Measurements from ENCODE around the gene LENG9. TPM values are rescaled to one million over a fixed set of nuclear protein-coding genes. Genes with fewer than 3 reads are reported as not detected.

LENG9 gene
- total RNA-seq, 4 donors from 2014 or later = 5.9 to 10.3 (median 9.4) TPM

DNA sequence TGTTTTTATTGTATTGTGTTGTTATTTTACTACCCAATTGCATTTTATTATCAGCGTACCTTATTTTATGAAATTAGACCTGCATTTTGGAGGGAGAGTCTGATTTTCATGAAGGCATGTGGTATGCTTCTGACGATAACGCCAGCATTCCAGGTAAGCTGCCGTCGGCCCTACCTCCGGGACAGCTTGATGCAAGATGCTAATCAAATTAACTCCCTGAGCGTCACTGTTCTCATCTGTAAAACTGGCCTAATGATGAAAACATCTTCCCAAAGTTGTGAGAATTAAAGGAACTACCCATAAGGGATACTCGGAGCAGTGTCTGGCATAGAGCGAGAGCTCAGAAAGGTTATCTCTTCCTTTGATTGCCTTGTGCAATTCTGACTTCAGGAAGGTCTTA, 26.2 kb upstream of the LENG9 start:
- no peak overlapping the region for H3K4me3 ChIP-seq

DNA sequence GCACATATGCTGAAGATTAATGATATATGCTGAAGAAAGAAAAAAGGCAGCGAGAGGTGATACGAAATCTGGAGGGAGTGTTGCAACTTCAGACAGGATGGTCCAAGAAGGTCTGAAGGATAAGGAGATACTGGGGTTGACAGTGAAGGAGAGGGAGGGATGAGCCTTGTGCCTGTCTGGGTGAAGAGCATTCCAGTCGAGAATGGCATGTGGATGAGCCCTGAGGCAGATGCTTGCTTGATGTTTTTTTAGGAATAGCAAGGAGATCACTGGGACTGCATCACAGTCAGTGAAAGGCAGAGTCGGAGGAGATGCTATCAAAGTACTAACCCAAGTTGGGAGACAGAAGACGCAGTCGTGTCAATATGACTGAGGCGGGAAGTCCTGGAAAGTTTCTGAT, 25.8 kb upstream of the LENG9 start:
- Histone ChIP-seq H3K36me3 (no peaks in the 10 kb centered on the region), H3K27ac (no peak overlapping the region), H3K4me1 (no peaks in the 10 kb centered on the region), H3K27me3 (peaks cover 0 to 14% of the 10 kb centered on the region in 2 donors), H3K4me3 (no peak overlapping the region), H3K9me3 (no peaks in the 10 kb centered on the region)
- TF ChIP-seq POLR2A (IDR thresholded peaks at IDR 0.05) (no peak), EP300 (IDR thresholded peaks at IDR 0.05) (no peak), CTCF (IDR thresholded peaks at IDR 0.05) (no peak)
- WGBS, 2 donors = 66 to 68% methylated on average over 7 of the region's 7 CpGs
- DNase-seq (ENCODE audit: low spot score in 2 of 2) = no peak

More for the DNA sequence above, 26.2 kb upstream of the LENG9 start:
- Histone ChIP-seq H3K4me1 (no peaks in the 10 kb centered on the region), H3K27ac (no peak overlapping the region), H3K27me3 (peaks cover 0 to 10% of the 10 kb centered on the region in 2 donors), H3K36me3 (no peaks in the 10 kb centered on the region), H3K9me3 (no peaks in the 10 kb centered on the region)
- WGBS, 2 donors = 60 to 65% methylated on average over 9 of the region's 9 CpGs
- TF ChIP-seq EP300 (IDR thresholded peaks at IDR 0.05) (no peak), POLR2A (IDR thresholded peaks at IDR 0.05) (no peak), CTCF (IDR thresholded peaks at IDR 0.05) (no peak)
- no peak for DNase-seq (ENCODE audit: low spot score in 2 of 2)

DNA sequence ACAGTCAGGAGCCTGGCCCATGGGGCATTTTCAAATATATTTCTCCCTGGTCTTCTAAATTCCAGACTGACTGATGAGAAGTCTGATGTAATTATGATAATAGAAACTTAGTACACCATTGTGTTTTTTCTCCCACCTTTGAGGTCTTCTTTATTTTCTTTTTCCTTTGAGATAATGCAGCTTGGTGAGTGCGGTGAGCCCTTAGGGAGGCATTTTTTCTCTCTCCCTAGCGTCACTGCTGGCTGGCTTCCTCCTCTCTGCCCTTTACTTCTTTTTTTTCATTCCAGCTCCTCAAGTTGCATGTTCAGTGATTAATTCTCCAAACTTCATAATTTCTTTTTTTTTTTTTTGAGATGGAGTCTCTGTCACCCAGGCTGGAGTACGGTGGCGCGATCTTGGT, 22.3 kb upstream of the LENG9 start:
- H3K4me3 ChIP-seq = no peak overlapping the region
- H3K27me3 ChIP-seq = peaks cover 0 to 16% of the 10 kb centered on the region in 2 donors
- H3K36me3 ChIP-seq = no peaks in the 10 kb centered on the region
- 57 to 61% methylated on average over 5 of the region's 5 CpGs for WGBS, 2 donors
- peaks cover 0 to 8% (median 0%) of the 10 kb centered on the region in 4 donors for H3K4me1 ChIP-seq
- H3K9me3 ChIP-seq = no peaks in the 10 kb centered on the region
- DNase-seq (ENCODE audit: low spot score in 2 of 2) = no peak
- no peak overlapping the region for H3K27ac ChIP-seq
- TF ChIP-seq CTCF (IDR thresholded peaks at IDR 0.05) (no peak), EP300 (IDR thresholded peaks at IDR 0.05) (no peak), POLR2A (IDR thresholded peaks at IDR 0.05) (no peak)

DNA sequence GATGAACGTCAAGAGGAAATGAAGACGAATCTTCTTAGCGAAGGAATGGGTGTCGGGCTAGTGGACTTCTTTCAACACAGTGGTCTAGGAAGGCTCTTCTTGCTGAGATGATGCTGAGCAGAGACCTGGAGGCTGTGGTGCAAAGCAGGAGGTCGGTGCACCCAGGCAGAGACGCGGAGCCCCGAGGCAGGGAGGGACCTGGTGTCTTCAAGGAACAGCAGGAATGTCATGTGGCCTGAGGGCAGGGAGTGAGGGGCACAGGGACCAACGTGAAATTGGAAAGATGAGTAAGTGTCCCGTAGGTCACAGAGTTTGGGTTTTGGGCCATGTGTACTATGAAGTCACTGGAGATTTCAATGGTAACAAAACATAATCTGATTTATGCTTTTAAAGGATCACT, 20.9 kb upstream of the LENG9 start:
- WGBS, 2 donors = 81 to 82% methylated on average over 10 of the region's 10 CpGs
- Histone ChIP-seq H3K27ac (no peak overlapping the region), H3K27me3 (peaks cover 0 to 16% of the 10 kb centered on the region in 2 donors), H3K9me3 (no peaks in the 10 kb centered on the region), H3K4me1 (peaks cover 0 to 8% (median 0%) of the 10 kb centered on the region in 4 donors), H3K36me3 (no peaks in the 10 kb centered on the region), H3K4me3 (no peak overlapping the region)
- DNase-seq (ENCODE audit: low spot score in 2 of 2) = no peak
- no peak for TF ChIP-seq CTCF (IDR thresholded peaks at IDR 0.05)
- TF ChIP-seq EP300 (IDR thresholded peaks at IDR 0.05) = no peak
- TF ChIP-seq POLR2A (IDR thresholded peaks at IDR 0.05) = no peak

DNA sequence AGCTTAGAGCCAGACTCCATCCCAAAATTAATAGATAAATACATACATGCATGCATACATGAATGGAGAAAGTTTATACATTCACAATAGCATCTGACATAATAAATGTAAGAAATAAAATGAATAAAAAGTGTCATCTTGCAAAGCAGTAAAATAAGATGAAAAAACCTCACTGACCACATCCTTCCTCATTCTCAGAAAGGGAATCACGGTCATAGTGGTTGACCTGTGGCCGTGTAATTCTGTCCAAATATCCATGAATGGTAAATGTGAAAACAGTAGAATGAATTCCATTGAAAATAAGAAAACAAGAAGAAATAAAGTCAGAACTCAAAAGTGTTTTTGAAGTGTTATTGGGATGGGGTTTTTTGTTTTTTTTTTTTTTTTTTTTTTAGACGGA, 19.3 kb upstream of the LENG9 start:
- Histone ChIP-seq H3K4me1 (peaks cover 0 to 8% (median 0%) of the 10 kb centered on the region in 4 donors), H3K27ac (no peak overlapping the region), H3K9me3 (no peaks in the 10 kb centered on the region), H3K36me3 (no peaks in the 10 kb centered on the region), H3K27me3 (peaks cover 0 to 18% of the 10 kb centered on the region in 2 donors), H3K4me3 (no peak overlapping the region)
- TF ChIP-seq POLR2A (IDR thresholded peaks at IDR 0.05) (no peak), CTCF (IDR thresholded peaks at IDR 0.05) (no peak), EP300 (IDR thresholded peaks at IDR 0.05) (no peak)
- WGBS, 2 donors = 49 to 63% methylated on average over 3 of the region's 3 CpGs
- no peak for DNase-seq (ENCODE audit: low spot score in 2 of 2)

Data from tibial nerve (tissue), 4 donors.